ENCODE data around the gene EIF4EBP2. TPM values are rescaled to one million over a fixed set of nuclear protein-coding genes. Genes with fewer than 3 reads are reported as not detected.

Gene EIF4EBP2
- total RNA-seq, 1 experiment from 2014 or later = 166 TPM

GRCh38 chr10:70477661-70478162 lies 73.8 kb downstream of the EIF4EBP2 start:
- CTCF ChIA-PET = interaction anchor here (0.8 to 3.5 kb wide), 3 partner anchors 16 to 63 kb away, joined by 3 to 14 read pairs (median 3); no protein-coding TSS in a partner anchor
- intact Hi-C loops (cut with micrococcal nuclease; ENCODE audit: unreplicated experiment) = loop anchor here (1.0 kb wide), 1 partner anchor 12 kb away; no protein-coding TSS in a partner anchor
- H3K27me3 ChIP-seq (replicated peaks; ENCODE audit: control insufficient read depth, insufficient read depth, low read length) = no peaks in the 10 kb centered on the region

More at GRCh38 chr10:70477661-70478162, 73.8 kb downstream of the EIF4EBP2 start:
- Histone ChIP-seq H3K4me1 (peaks cover 16% of the 10 kb centered on the region), H3K4me3 (ENCODE audit: low read depth, low read length) (peak overlapping the region; percentile 65), H3K36me3 (ENCODE audit: control insufficient read depth, insufficient read depth, low read length) (no peaks in the 10 kb centered on the region), H3K9me3 (no peaks in the 10 kb centered on the region)
- no peaks in the 10 kb centered on the region for H3K9me3 Mint-ChIP-seq (ENCODE audit: unreplicated experiment)
- peaks cover 9% of the 10 kb centered on the region for H3K4me1 Mint-ChIP-seq (ENCODE audit: low read depth, unreplicated experiment)
- peak; percentile 55 to 66 for DNase-seq
- H3K4me3 Mint-ChIP-seq (ENCODE audit: unreplicated experiment) = peak overlapping the region; percentile 87
- no peaks in the 10 kb centered on the region for H3K36me3 Mint-ChIP-seq (ENCODE audit: insufficient read depth, unreplicated experiment)
- no peaks in the 10 kb centered on the region for H3K27me3 Mint-ChIP-seq (ENCODE audit: insufficient read depth, unreplicated experiment)
- TF ChIP-seq CTCF (IDR thresholded peaks at IDR 0.05; ENCODE audit: insufficient read depth in 1 of 2, low read depth in 1 of 2, low read length in 1 of 2, severe bottlenecking in 1 of 2, unreplicated experiment in 1 of 2) = no peak
- POLR2A ChIA-PET = interaction anchor here (0.5 to 1.4 kb wide), 4 partner anchors 32 to 307 kb away, joined by 3 to 8 read pairs (median 4); partner anchors contain the start of gene SAR1A
- no TSS peak for BruUV-seq (replicated peaks)
- no peak overlapping the region for H3K27ac Mint-ChIP-seq (ENCODE audit: unreplicated experiment)

Other genes with a start within 250 kb of the EIF4EBP2 start
- 268 and 288 TPM in 2 replicates for gene SAR1A, start 233.6 kb upstream of the EIF4EBP2 start, total RNA-seq (2022)
- 350 and 353 TPM in 2 replicates for gene PPA1, start 170.7 kb upstream of the EIF4EBP2 start, total RNA-seq (2022)
- not detected in 2 replicates for gene NPFFR1, start 120.1 kb upstream of the EIF4EBP2 start, total RNA-seq (2022)
- gene LRRC20, start 21.5 kb upstream of the EIF4EBP2 start, total RNA-seq (2022) = 27.1 and 28.1 TPM in 2 replicates
- gene NODAL, start 37.5 kb downstream of the EIF4EBP2 start, total RNA-seq (2022) = 0.59 and 1.3 TPM in 2 replicates
- gene PALD1, start 74.6 kb downstream of the EIF4EBP2 start, total RNA-seq (2022) = 8.9 and 10.3 TPM in 2 replicates
- 0.34 TPM in 1 of 2 replicates, not detected in the other for gene PRF1, start 198.6 kb downstream of the EIF4EBP2 start, total RNA-seq (2022)